ENCODE data around the gene ABCC4. TPM values are rescaled to one million over a fixed set of nuclear protein-coding genes. Genes with fewer than 3 reads are reported as not detected.

Gene ABCC4
- total and polyA plus RNA-seq, 2 experiments from 2014 or later, result 4.3 to 12.2 TPM

- TF ChIP-seq CTCF (conservative IDR thresholded peaks at IDR 0.05; ENCODE audit: low read depth in 2 of 2) (no peak), ZNF114 (CRISPR knock-in tag; IDR thresholded peaks at IDR 0.05) (no peak), CREB1 (CRISPR knock-in tag; IDR thresholded peaks at IDR 0.05; ENCODE audit: low read depth) (no peak), JUNB (IDR thresholded peaks at IDR 0.05; ENCODE audit: unreplicated experiment) (no peak), ETS1 (IDR thresholded peaks at IDR 0.05) (no peak), ZNF462 (CRISPR knock-in tag; IDR thresholded peaks at IDR 0.05) (no peak)
Measured at GRCh38 chr13:95123726-95124125, 177.5 kb downstream of the ABCC4 start (continued).

GRCh38 chr13:95122063-95122462 is 179.2 kb downstream of the ABCC4 start:
- Mint-ChIP-seq H3K36me3 (ENCODE audit: low read depth) (0 out of 3 replicates have a peak, but pooled peaks cover 4% of the 10 kb centered on the region), H3K27ac (no peak overlapping the region), H3K4me1 (peaks cover 2% of the 10 kb centered on the region; the same call in 2 of the 3 replicates), H3K4me3 (no peak overlapping the region), H3K9me3 (no peaks in the 10 kb centered on the region), H3K27me3 (ENCODE audit: insufficient read depth, low read depth, poor library complexity) (peaks cover 8% of the 10 kb centered on the region)
- DNase-seq (ENCODE audit: low spot score), result no peak
- Histone ChIP-seq H3K27ac (ENCODE audit: low read depth) (no peak overlapping the region), H3F3A (replicated peaks; ENCODE audit: low read depth) (no peaks in the 10 kb centered on the region), H3K4me1 (ENCODE audit: insufficient read depth) (no peaks in the 10 kb centered on the region), H3K9me2 (ENCODE audit: insufficient read depth) (no peaks in the 10 kb centered on the region), H3K27me3 (ENCODE audit: insufficient read depth) (no peaks in the 10 kb centered on the region), H3K36me3 (ENCODE audit: insufficient read depth) (no peaks in the 10 kb centered on the region), H3K4me3 (no peak overlapping the region), H3K4me2 (no peak overlapping the region), H4K20me1 (replicated peaks; ENCODE audit: insufficient read depth) (no peaks in the 10 kb centered on the region), H3K79me2 (replicated peaks; ENCODE audit: insufficient read depth) (no peaks in the 10 kb centered on the region), H2AFZ (no peak overlapping the region)
- ATAC-seq, result no peak
- no peak for TF ChIP-seq STAT1 (IDR thresholded peaks at IDR 0.05; ENCODE audit: unreplicated experiment)
- no peak for TF ChIP-seq ZNF462 (CRISPR knock-in tag; IDR thresholded peaks at IDR 0.05)
